HEK293 (cell line): ENCODE results near the gene IL16.

Source experiments
- ATF2 ChIP-seq: fragments of 450-650 bp; formaldehyde crosslinking; IDR thresholded peaks from 2 replicates; pipeline ENCODE4 v1.5.1; 2016; ENCODE audit warnings: missing biosample characterization, missing genetic modification characterization, low read depth
- CTCF ChIP-seq: fragments of 450-650 bp; formaldehyde crosslinking; IDR thresholded peaks from 2 replicates; pipeline ENCODE4 v1.5.1; 2016; ENCODE audit warnings: missing biosample characterization, missing genetic modification characterization
- PRDM10 ChIP-seq: fragments of 450-650 bp; formaldehyde crosslinking; IDR thresholded peaks from 2 replicates; pipeline ENCODE4 v1.5.1; 2016; ENCODE audit warnings: missing biosample characterization, missing genetic modification characterization
- PRDM2 ChIP-seq: fragments of 450-650 bp; formaldehyde crosslinking; IDR thresholded peaks from 2 replicates; pipeline ENCODE4 v1.5.1; 2016; ENCODE audit warnings: missing biosample characterization, missing genetic modification characterization, borderline replicate concordance
- TCF7L2 ChIP-seq: IDR thresholded peaks from 2 replicates; pipeline ENCODE4 v1.6.1; 2011; ENCODE audit warnings: low read depth, mild to moderate bottlenecking, inconsistent platforms, low read length, moderate library complexity, borderline replicate concordance
- ZFP41 ChIP-seq: fragments of 450-650 bp; formaldehyde crosslinking; IDR thresholded peaks from 2 replicates; pipeline ENCODE4 v1.5.1; 2016; ENCODE audit warnings: missing biosample characterization, missing genetic modification characterization, borderline replicate concordance
- ZNF19 ChIP-seq: fragments of 450-650 bp; formaldehyde crosslinking; IDR thresholded peaks from 2 replicates; pipeline ENCODE4; 2016; ENCODE audit warnings: missing biosample characterization, missing genetic modification characterization, low read depth
- ZNF2 ChIP-seq: fragments of 450-650 bp; formaldehyde crosslinking; IDR thresholded peaks from 2 replicates; pipeline ENCODE4 v1.5.1; 2016; ENCODE audit warnings: missing biosample characterization, missing genetic modification characterization
- ZNF211 ChIP-seq: fragments of 450-650 bp; formaldehyde crosslinking; IDR thresholded peaks from 2 replicates; pipeline ENCODE4 v1.5.1; 2016; ENCODE audit warnings: low read depth, missing biosample characterization, missing genetic modification characterization
- ZNF274 ChIP-seq, 2 experiments: fragments of 200-500 bp in 1 of 2; fragments of 450-650 bp in 1 of 2; sonication (Bioruptor generic) in 1 of 2; formaldehyde crosslinking in 1 of 2; IDR thresholded peaks; 2 replicates each; pipeline versions ENCODE4 v1.5.1 to v1.6.1; 2014 to 2016; ENCODE audit warnings: borderline replicate concordance in 1 of 2, inconsistent platforms in 1 of 2, low read length in 1 of 2, missing biosample characterization in 1 of 2, missing genetic modification characterization in 1 of 2
- ZNF335 ChIP-seq: fragments of 450-650 bp; formaldehyde crosslinking; conservative IDR thresholded peaks from 2 replicates; pipeline ENCODE4 v1.5.1; 2016; ENCODE audit warnings: missing biosample characterization, missing genetic modification characterization
- ZNF391 ChIP-seq: fragments of 450-650 bp; formaldehyde crosslinking; IDR thresholded peaks from 2 replicates; pipeline ENCODE4 v1.5.1; 2016; ENCODE audit warnings: low read depth, missing biosample characterization, missing genetic modification characterization, borderline replicate concordance
- ZNF404 ChIP-seq: fragments of 450-650 bp; formaldehyde crosslinking; IDR thresholded peaks from 2 replicates; pipeline ENCODE4 v1.5.1; 2017; ENCODE audit warnings: missing biosample characterization, missing genetic modification characterization
- ZNF433 ChIP-seq: fragments of 450-650 bp; formaldehyde crosslinking; IDR thresholded peaks from 2 replicates; pipeline ENCODE4 v1.5.1; 2016; ENCODE audit warnings: missing biosample characterization, missing genetic modification characterization, low read depth

- TF ChIP-seq CTCF (tag by site-specific recombination) (no peak), PRDM2 (tag by site-specific recombination) (no peak), ZNF274 (IDR thresholded peaks at IDR 0.05; ENCODE audit: low read length) (no peak), ZNF274 (tag by site-specific recombination; IDR thresholded peaks at IDR 0.05; ENCODE audit: borderline replicate concordance) (no peak), ZNF2 (tag by site-specific recombination) (no peak), ZNF391 (tag by site-specific recombination) (no peak), ZNF19 (tag by site-specific recombination) (no peak), PRDM10 (no peak), ZNF211 (tag by site-specific recombination) (no peak), TCF7L2 (no peak), ZNF335 (no peak), ZNF404 (no peak), ATF2 (tag by site-specific recombination) (no peak), ZNF433 (tag by site-specific recombination) (no peak), ZFP41 (tag by site-specific recombination) (no peak)
Observed at GRCh38 chr15:81333363-81333762, 136.7 kb downstream of the IL16 start.
